Esophagus squamous epithelium (tissue), 4 donors: ENCODE measurements around the gene IL21R.
"Not testable (repeated sequence)": the region's sequence is repeated elsewhere in the genome, so short reads cannot be mapped to it uniquely, and the experiment has no call there.

Source experiments
- CTCF ChIP-seq, 6 experiments: fragments of 450-650 bp in 4 of 6; fragments of 200-600 bp in 2 of 6; sonication (generic) in 2 of 6; IDR thresholded peaks; one replicate each; pipeline ENCODE4 v1.5.1; 2016 to 2019; ENCODE audit warnings: antibody characterized with exemption in 6 of 6, mild to moderate bottlenecking in 4 of 6, moderate library complexity in 4 of 6
- POLR2A ChIP-seq, 4 donors: fragments of 450-650 bp; IDR thresholded peaks; one replicate each; pipeline ENCODE4 v1.6.1; 2017; ENCODE audit warnings: antibody characterized with exemption in 4 of 4, mild to moderate bottlenecking in 4 of 4, moderate library complexity in 3 of 4

GRCh38 chr16:27409958-27410357 lies 8.0 kb downstream of the IL21R start:
- not testable (repeated sequence) for TF ChIP-seq CTCF, POLR2A (IDR thresholded peaks at IDR 0.05)
